ENCODE data around the gene CA5A.
"Not testable (repeated sequence)": the region's sequence is repeated elsewhere in the genome, so short reads cannot be mapped to it uniquely, and the experiment has no call there.

DNA sequence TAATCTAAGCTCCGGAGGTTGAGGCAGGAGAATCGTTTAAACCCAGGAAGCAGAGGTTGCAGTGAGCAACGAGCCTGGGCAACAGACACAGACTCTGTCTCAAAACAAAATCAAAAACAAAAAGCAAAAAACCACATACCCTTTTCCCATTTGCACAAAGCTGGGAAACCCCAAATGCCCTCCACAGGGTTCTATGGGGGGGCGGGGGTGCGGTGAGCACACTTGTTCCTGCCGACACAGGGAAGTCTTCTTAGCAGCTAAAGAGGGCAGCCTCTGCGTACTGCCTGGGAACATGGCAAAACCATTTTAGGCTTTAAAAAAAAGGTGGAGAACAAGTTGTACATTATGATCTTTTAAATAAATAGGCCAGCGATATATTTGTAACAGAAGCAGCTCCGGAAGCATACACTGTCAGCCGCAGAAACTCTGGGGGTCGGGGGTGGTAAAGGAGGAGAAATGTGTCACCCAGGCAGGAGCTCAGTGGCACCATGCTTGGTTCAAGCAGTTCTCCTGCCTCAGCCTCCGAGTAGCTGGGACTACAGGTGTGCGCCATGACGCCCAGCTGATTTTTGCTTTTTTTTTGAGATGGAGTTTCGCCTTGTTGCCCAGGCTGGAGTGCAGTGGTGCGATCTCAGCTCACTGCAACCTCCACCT lies 70.3 kb downstream of the CA5A start:
- TF ChIP-seq POLR2A (IDR thresholded peaks at IDR 0.05; ENCODE audit: low read depth); EP300 (IDR thresholded peaks at IDR 0.05); POLR2AphosphoS5 (IDR thresholded peaks at IDR 0.05): not testable (repeated sequence)
- TF ChIP-seq, protein P1, sequence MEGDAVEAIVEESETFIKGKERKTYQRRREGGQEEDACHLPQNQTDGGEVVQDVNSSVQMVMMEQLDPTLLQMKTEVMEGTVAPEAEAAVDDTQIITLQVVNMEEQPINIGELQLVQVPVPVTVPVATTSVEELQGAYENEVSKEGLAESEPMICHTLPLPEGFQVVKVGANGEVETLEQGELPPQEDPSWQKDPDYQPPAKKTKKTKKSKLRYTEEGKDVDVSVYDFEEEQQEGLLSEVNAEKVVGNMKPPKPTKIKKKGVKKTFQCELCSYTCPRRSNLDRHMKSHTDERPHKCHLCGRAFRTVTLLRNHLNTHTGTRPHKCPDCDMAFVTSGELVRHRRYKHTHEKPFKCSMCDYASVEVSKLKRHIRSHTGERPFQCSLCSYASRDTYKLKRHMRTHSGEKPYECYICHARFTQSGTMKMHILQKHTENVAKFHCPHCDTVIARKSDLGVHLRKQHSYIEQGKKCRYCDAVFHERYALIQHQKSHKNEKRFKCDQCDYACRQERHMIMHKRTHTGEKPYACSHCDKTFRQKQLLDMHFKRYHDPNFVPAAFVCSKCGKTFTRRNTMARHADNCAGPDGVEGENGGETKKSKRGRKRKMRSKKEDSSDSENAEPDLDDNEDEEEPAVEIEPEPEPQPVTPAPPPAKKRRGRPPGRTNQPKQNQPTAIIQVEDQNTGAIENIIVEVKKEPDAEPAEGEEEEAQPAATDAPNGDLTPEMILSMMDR (IDR thresholded peaks at IDR 0.05) = not testable (repeated sequence)

Data from esophagus muscularis mucosa (tissue), 4 donors.